ENCODE results near the gene WEE2.
"Not testable (repeated sequence)": the region's sequence is repeated elsewhere in the genome, so short reads cannot be mapped to it uniquely, and the experiment has no call there.

The WEE2 gene

GRCh38 chr7:141739250-141739649 lies 31.1 kb downstream of the WEE2 start:
- H3K27ac ChIP-seq (ENCODE audit: poor library complexity, severe bottlenecking): no peak overlapping the region
- no peak for ATAC-seq (ENCODE audit: low read depth)
- TF ChIP-seq CTCF (IDR thresholded peaks at IDR 0.05; ENCODE audit: poor library complexity, severe bottlenecking): no peak

GRCh38 chr7:141742229-141742628 lies 34.1 kb downstream of the WEE2 start:
- no peak for ATAC-seq (ENCODE audit: low read depth)

More at GRCh38 chr7:141739250-141739649, 31.1 kb downstream of the WEE2 start:
- Histone ChIP-seq H3K4me1 (ENCODE audit: insufficient read depth, poor library complexity, severe bottlenecking) (peaks cover 10% of the 10 kb centered on the region), H3K27me3 (ENCODE audit: insufficient read depth, poor library complexity, severe bottlenecking) (no peaks in the 10 kb centered on the region), H3K9me3 (ENCODE audit: severe bottlenecking) (no peaks in the 10 kb centered on the region), H3K36me3 (ENCODE audit: low read depth) (peaks cover 59% of the 10 kb centered on the region), H3K4me3 (ENCODE audit: severe bottlenecking) (peak overlapping the region; percentile 73)
- DNase-seq (ENCODE audit: low spot score): no peak

GRCh38 chr7:141744131-141744530 lies 36.0 kb downstream of the WEE2 start:
- peaks cover 8% of the 10 kb centered on the region for H3K4me1 ChIP-seq (ENCODE audit: insufficient read depth, poor library complexity, severe bottlenecking)
- H3K27me3 ChIP-seq (ENCODE audit: insufficient read depth, poor library complexity, severe bottlenecking): no peaks in the 10 kb centered on the region
- H3K4me3 ChIP-seq (ENCODE audit: severe bottlenecking): no peak overlapping the region
- H3K36me3 ChIP-seq (ENCODE audit: low read depth): peaks cover 100% of the 10 kb centered on the region
- no peak for TF ChIP-seq CTCF (IDR thresholded peaks at IDR 0.05; ENCODE audit: poor library complexity, severe bottlenecking)
- H3K9me3 ChIP-seq (ENCODE audit: severe bottlenecking): no peaks in the 10 kb centered on the region
- ATAC-seq (ENCODE audit: low read depth): no peak
- no peak for DNase-seq (ENCODE audit: low spot score)
- H3K27ac ChIP-seq (ENCODE audit: poor library complexity, severe bottlenecking): no peak overlapping the region

More at GRCh38 chr7:141742229-141742628, 34.1 kb downstream of the WEE2 start:
- Histone ChIP-seq H3K9me3 (ENCODE audit: severe bottlenecking) (no peaks in the 10 kb centered on the region), H3K36me3 (ENCODE audit: low read depth) (peaks cover 89% of the 10 kb centered on the region), H3K4me1 (ENCODE audit: insufficient read depth, poor library complexity, severe bottlenecking) (peaks cover 10% of the 10 kb centered on the region), H3K4me3 (ENCODE audit: severe bottlenecking) (no peak overlapping the region), H3K27me3 (ENCODE audit: insufficient read depth, poor library complexity, severe bottlenecking) (no peaks in the 10 kb centered on the region), H3K27ac (ENCODE audit: poor library complexity, severe bottlenecking) (no peak overlapping the region)
- no peak for TF ChIP-seq CTCF (IDR thresholded peaks at IDR 0.05; ENCODE audit: poor library complexity, severe bottlenecking)
- DNase-seq (ENCODE audit: low spot score): no peak

GRCh38 chr7:141748396-141748795 lies 40.2 kb downstream of the WEE2 start:
- Histone ChIP-seq H3K4me1 (ENCODE audit: insufficient read depth, poor library complexity, severe bottlenecking) (no peaks in the 10 kb centered on the region), H3K27ac (ENCODE audit: poor library complexity, severe bottlenecking) (no peak overlapping the region), H3K9me3 (ENCODE audit: severe bottlenecking) (peaks cover 8% of the 10 kb centered on the region), H3K4me3 (ENCODE audit: severe bottlenecking) (no peak overlapping the region), H3K36me3 (ENCODE audit: low read depth) (peaks cover 98% of the 10 kb centered on the region), H3K27me3 (ENCODE audit: insufficient read depth, poor library complexity, severe bottlenecking) (no peaks in the 10 kb centered on the region)
- DNase-seq (ENCODE audit: low spot score): no peak
- TF ChIP-seq CTCF (IDR thresholded peaks at IDR 0.05; ENCODE audit: poor library complexity, severe bottlenecking): no peak
- no peak for ATAC-seq (ENCODE audit: low read depth)

- H3K9me3 ChIP-seq (ENCODE audit: severe bottlenecking); DNase-seq (ENCODE audit: low spot score); H3K27ac ChIP-seq (ENCODE audit: poor library complexity, severe bottlenecking); H3K4me1 ChIP-seq (ENCODE audit: insufficient read depth, poor library complexity, severe bottlenecking); H3K4me3 ChIP-seq (ENCODE audit: severe bottlenecking); H3K27me3 ChIP-seq (ENCODE audit: insufficient read depth, poor library complexity, severe bottlenecking); ATAC-seq (ENCODE audit: low read depth): not testable (repeated sequence)
- H3K36me3 ChIP-seq (ENCODE audit: low read depth): peaks cover 81% of the 10 kb centered on the region
Observed at GRCh38 chr7:141751904-141752303, 43.8 kb downstream of the WEE2 start.
